NCI-H2196 treated with DMSO at 0.1 percent for 48 hours (cell line): ENCODE data around the gene RTL5.

ENCODE experiments used
- DNase-seq: peaks from one replicate; lab custom pipeline; 2025; ENCODE audit not compliant: unreplicated experiment; lab: John Stamatoyannopoulos, UW

Gene RTL5

GRCh38 chrX:72110051-72110875, 21.5 kb downstream of the RTL5 start:
- no peak for DNase-seq

- DNase-seq = no peak
Measured at GRCh38 chrX:72108666-72109065, 23.0 kb downstream of the RTL5 start.

GRCh38 chrX:72107841-72108595, 23.7 kb downstream of the RTL5 start:
- DNase-seq = no peak

GRCh38 chrX:72107320-72107719, 24.4 kb downstream of the RTL5 start:
- DNase-seq = no peak

- DNase-seq = no peak
Measured at GRCh38 chrX:72105436-72105835, 26.3 kb downstream of the RTL5 start.

GRCh38 chrX:72102760-72103159, 29.0 kb downstream of the RTL5 start:
- no peak for DNase-seq

- no peak for DNase-seq
Measured at GRCh38 chrX:72102126-72102525, 29.6 kb downstream of the RTL5 start.

- DNase-seq = no peak
Measured at GRCh38 chrX:72101597-72102037, 30.1 kb downstream of the RTL5 start.

GRCh38 chrX:72100824-72101351, 30.8 kb downstream of the RTL5 start:
- no peak for DNase-seq

- no peak for DNase-seq
Measured at GRCh38 chrX:72100051-72100755, 31.5 kb downstream of the RTL5 start.

- no peak for DNase-seq
Measured at GRCh38 chrX:72097098-72097497, 34.6 kb downstream of the RTL5 start.

- no peak for DNase-seq
Measured at GRCh38 chrX:72095370-72095769, 36.3 kb downstream of the RTL5 start.

GRCh38 chrX:72094894-72095293, 36.8 kb downstream of the RTL5 start:
- DNase-seq = no peak

- DNase-seq = no peak
Measured at GRCh38 chrX:72089254-72089653, 42.5 kb downstream of the RTL5 start.

- DNase-seq = no peak
Measured at GRCh38 chrX:72088761-72089160, 43.0 kb downstream of the RTL5 start.

GRCh38 chrX:72086995-72087394, 44.7 kb downstream of the RTL5 start:
- no peak for DNase-seq

GRCh38 chrX:72084114-72084513, 47.6 kb downstream of the RTL5 start:
- no peak for DNase-seq

GRCh38 chrX:72083291-72083690, 48.4 kb downstream of the RTL5 start:
- no peak for DNase-seq

GRCh38 chrX:72081605-72082320, 50.0 kb downstream of the RTL5 start:
- DNase-seq = no peak

- DNase-seq = no peak
Measured at GRCh38 chrX:72080800-72081199, 50.9 kb downstream of the RTL5 start.

- DNase-seq = no peak
Measured at GRCh38 chrX:72080150-72080549, 51.6 kb downstream of the RTL5 start.
